ENCODE data around the gene TBC1D20.

The TBC1D20 gene

GRCh38 chr20:437787-438486, 24.4 kb downstream of the TBC1D20 start:
- DNase-seq (ENCODE audit: low read depth): no peak

GRCh38 chr20:436476-436875, 25.9 kb downstream of the TBC1D20 start:
- DNase-seq (ENCODE audit: low read depth): no peak

- DNase-seq (ENCODE audit: low read depth): no peak
Measured at GRCh38 chr20:435558-435957, 26.8 kb downstream of the TBC1D20 start.

DNA sequence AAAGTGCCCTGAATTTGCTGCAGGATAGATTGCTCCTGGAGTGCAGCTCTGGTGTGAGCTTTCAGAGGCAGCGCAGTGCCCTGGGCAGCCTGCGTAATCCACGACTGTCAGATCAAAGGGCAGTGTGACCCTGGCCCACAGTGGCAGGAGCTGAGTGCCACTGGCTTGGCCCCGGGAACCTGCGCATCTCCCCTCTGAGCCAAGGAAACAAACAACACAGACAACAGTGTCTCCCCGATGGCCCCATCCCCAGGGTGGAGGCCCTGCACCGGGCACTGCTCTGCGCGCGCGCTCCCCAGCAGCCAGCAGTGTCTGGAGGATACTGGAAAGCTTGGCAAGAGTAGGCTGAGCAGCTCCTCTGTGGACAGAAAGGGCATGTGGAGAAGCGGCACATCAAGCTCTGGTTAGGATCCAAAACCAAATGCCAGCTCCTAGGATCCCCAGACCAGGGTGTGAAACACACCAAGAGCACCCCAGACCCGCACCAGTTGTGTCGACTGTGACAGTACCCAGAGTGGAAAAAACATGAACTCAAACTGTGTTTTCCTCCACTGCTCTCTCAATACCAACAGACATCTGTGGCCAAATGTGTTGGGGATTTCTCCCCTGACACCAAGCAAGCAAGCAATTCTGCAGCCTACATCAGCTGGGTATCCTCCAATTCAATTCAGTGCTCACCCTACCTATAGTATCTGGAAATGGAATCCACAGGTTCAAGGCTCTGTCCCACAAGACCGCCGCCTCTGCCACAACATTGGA, 27.5 kb downstream of the TBC1D20 start:
- no peak for DNase-seq (ENCODE audit: low read depth)

- no peak for DNase-seq (ENCODE audit: low read depth)
Measured at GRCh38 chr20:434221-434620, 28.1 kb downstream of the TBC1D20 start.

DNA sequence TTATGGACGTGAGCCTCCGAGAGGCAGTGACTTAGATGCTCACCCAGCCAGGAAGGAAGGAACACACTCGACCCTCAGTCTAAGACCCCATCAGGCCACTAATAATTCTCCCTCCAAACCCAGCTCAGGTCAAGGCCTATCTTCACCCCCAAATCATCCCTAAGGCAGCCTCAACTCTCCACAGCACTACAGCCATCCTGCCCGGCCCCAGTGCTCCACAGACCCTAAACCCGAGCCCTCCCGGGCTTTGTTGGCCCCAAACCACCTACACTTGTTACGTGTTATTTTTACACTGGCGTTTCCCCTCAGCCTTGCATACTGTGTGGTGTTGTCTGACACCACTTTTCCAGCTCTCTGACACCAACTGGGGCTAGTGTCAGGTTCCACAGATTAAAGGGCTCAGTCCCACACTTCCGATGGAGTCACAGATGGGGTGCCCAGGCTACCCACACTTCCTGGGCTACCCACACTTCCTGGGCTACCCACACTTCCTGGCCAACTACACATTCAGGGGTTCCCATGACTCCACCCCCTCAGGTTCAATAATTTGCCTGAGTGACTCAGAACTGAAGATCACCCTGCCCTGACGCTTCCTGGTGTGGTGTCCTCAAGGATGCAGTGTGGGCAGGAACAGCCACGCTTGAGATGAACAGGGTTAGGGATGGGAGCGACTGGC, 28.9 kb downstream of the TBC1D20 start:
- peak; percentile 52 for DNase-seq (ENCODE audit: low read depth)

DNA sequence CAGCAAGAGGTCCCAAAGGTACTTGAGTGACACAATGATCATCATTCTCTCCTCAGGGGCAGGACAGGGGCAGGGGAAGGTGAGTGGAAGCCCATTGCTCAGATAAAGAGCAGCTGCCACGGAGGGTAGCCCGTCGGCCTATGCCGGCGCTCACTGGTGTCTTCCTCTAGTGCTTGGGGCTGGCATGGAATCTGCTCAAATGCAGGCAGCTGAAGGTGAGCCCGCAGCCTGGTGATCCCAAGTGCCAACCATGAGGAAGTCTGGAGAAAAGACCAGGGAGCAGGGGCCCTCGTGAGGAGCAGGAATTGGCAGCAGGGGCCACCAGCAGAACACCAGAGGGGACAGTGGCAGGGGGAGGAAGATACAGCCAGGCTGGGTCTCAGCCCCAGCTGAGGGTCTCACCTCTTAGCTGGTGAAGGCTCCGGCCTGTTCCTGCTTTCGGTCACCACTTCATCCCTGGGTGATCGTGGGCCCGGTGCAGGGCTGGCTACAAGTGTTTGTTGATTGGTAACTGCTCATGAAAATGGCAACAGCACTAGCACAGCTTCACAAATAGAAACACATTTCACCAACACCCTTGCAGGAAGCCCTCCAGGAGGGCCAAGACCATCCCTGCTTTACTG, 29.5 kb downstream of the TBC1D20 start:
- no peak for DNase-seq (ENCODE audit: low read depth)

DNA sequence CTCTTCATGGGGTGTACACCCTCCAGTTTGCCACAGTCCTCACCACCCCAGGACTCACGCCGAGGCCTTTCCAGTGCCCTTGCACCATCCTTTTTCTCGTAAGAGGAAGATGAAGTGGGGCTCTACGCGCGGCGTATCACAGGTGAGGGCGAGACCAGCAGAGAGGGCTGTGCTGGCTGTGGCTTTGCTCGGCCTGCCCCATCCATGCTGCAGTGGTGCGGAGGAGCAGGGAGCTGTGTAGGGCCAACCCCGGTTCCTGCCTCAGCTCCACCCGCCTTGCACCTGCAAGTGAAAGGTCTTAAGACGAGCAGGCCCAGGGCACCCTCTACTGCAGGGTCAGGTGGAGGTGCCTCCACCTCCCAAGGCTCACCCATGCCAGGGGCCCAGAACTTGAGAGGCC, 30.1 kb downstream of the TBC1D20 start:
- DNase-seq (ENCODE audit: low read depth): no peak

DNA sequence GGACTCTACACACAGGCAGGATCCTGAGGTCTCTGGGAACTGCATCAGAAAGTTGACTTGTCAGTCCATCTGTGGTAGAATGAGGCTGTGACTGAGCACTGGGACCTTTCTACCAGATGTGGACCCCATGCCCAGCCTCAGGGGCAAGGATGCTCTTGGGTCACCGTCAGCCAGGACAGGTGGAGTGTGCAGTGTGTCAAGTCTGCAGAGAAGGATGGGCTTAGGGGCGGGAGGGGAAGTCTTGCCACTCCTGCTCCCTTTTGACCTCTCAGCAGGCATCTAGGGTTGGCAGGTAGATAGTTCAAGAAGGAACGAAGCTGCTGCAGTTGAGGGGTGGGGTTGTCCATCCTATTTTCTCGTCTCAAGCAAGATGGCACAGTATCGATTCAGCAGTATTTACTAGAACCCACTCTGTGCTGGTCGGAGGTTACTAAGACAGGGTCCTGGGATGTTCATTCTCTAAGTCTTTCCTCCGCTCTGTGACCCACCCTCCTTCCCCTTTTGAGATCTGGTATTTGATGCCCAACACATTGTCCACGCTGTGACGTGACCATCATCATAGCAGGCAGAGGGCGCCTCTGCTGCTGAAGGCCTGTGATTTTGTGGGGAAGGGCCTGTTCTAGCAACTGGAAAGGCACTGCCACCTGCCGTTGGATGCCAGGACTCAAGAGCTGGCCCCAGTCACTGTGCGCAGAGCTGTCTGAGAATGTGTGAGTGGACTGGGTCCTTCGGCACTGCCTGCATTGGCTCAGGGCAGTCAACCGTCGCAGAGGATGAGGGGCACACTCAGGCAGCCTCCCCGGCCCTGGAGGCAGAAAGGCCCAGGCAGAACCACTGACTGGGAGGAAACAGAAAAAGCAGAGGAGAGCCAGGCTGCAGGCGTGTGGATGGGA, 31.1 kb downstream of the TBC1D20 start:
- DNase-seq (ENCODE audit: low read depth): no peak

DNA sequence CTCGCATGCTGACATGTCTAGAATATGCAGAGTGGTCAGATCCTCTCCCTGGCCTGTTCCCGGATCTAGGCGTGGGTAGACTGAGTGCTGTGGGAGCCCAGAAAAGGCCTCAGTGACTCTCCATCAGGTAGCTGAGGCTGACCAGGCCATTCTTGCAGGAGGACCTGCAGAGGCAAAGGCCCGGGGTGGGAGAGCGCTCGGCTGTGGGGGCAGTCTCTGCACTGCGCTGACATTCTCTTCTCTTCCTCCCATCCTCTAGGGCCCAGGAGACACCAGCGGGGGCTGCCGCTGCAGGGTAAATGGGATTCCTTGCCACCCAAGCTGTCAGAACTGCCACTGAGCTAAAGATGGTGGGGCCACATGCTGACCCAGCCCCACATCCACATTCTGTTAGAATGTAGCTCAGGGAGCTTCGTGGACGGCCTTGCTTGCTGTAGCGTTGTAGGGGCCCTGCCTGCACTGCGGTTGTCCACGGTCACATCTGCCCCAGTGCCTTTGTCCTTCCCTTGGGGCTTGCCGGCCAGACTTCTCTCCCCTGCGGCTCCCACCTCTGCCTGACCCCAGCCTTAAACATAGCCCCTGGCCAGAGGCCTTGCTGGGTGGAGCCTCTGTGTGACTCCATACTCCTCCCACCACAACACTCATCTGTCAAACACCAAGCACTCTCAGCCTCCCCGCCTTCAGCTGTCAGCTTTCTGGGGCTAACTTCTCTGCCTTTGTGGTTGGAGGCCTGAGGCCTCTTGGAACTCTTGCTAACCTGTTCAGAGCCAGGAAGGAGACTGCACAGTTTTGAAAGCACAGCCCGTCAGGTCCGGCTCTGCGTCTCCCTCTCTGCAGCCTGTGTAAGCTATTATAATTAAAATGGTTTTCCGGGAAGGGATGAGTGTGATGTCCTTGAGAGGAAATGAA, 32.0 kb downstream of the TBC1D20 start:
- no peak for DNase-seq (ENCODE audit: low read depth)

DNA sequence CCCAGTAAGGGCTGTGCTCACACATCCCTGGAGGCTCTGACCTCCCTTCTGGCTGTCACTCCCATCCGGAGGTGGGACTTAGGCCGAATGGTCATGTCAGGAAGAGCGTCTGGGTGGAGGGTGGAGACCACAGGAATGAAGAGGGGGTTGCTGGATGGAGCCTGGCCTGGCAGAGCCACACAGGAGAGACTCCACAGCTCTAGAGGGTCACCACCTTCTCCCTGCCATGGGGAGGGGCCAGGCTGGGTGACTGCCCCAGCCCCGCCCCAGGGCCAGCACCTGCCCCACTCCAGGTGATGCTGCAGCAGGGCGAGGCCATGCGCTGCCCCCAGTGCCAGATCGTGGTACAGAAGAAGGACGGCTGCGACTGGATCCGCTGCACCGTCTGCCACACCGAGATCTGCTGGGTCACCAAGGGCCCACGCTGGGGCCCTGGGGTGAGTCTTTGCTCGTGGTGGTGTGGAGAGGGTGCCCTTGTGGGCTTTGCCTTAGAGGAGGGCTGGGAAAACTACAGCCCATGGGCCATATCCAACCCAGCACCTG, 33.6 kb downstream of the TBC1D20 start:
- DNase-seq (ENCODE audit: low read depth): no peak

DNA sequence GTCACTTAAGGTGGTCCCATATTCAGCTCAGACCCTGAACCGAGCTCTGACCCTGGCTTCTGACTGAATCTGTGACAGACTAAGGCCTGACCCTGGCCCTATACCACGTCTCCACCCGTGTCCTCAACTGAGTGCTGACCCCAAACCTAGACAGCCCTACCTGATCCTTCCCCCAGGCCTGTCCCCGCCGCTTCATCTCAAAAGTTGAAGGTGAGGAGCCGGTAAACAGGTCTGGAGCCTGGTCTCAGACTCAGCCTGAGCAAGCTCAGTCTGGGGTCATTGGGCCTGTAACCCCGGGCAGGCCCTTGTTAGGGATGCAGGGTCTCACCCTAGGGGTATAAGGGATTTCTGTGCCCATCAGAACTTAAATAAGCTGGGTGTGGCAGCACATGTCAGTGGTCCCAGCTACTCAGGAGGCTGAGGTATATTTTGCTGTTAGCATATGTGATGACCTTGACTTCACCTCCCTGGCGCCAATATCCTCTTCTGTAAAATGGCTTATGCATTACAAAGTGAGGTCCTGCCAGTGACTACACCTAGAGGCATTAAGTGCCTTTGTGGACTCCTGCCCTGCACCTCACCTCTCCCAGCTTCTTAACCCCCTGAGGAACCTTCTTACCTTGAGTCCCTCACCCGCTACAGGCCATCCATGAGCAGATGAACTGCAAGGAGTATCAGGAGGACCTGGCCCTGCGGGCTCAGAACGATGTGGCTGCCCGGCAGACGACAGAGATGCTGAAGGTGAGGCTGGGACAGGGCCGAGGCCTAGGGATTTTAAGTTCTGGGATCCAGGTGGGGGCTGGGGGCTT, 34.3 kb downstream of the TBC1D20 start:
- DNase-seq (ENCODE audit: low read depth): no peak

GRCh38 chr20:427401-427800, 34.9 kb downstream of the TBC1D20 start:
- no peak for DNase-seq (ENCODE audit: low read depth)

GRCh38 chr20:426566-426965, 35.8 kb downstream of the TBC1D20 start:
- DNase-seq (ENCODE audit: low read depth): no peak

GRCh38 chr20:421685-422250, 40.6 kb downstream of the TBC1D20 start:
- no peak for DNase-seq (ENCODE audit: low read depth)

DNA sequence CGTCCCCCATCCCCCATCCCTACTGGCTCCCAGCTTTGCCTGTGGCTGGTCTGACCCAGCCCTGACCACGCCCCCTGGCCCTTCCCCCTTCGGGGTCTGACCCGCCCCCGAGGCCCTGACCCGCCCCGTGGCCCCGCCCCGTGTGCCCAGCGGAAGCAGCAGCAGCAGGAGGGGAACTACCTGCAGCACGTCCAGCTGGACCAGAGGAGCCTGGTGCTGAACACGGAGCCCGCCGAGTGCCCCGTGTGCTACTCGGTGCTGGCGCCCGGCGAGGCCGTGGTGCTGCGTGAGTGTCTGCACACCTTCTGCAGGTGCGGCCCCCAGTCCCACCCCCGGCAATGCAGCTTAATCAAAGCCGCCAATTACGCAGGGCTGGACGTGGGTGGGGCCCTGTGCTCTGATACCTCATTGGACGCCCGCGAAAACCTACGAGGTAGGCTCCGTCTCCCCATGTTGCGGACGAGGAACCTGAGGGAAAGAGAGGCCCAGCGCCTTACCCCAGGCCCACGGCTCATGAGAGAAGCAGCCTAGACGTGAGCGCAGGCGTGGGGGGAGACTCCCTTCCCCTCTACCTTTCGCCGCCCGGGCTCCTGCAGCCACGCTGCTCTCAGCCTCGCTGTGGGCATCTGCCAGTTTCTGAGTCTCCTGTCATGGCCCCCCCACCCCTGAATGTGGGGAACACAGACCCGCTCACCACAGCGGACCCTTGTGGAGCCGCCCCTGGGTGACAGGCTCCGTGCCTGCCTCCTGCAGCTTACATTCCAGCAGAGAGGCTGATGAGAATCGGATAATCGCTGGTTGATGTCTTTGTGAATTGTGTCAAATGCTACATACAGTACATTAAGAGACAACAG, 41.4 kb downstream of the TBC1D20 start:
- no peak for DNase-seq (ENCODE audit: low read depth)

GRCh38 chr20:420166-420620, 42.1 kb downstream of the TBC1D20 start:
- DNase-seq (ENCODE audit: low read depth): no peak

- no peak for DNase-seq (ENCODE audit: low read depth)
Measured at GRCh38 chr20:419556-420165, 42.7 kb downstream of the TBC1D20 start.
